Measurements from ENCODE around the gene PI3. TPM values are rescaled to one million over a fixed set of nuclear protein-coding genes. Genes with fewer than 3 reads are reported as not detected.

Gene PI3
- total and polyA plus RNA-seq, 2 experiments from 2014 or later = not detected

GRCh38 chr20:45183084-45183483, 8.4 kb downstream of the PI3 start (continued):
- TF ChIP-seq POLR2AphosphoS5 (IDR thresholded peaks at IDR 0.05; ENCODE audit: low read depth) = no peak
- TF ChIP-seq JUNB (IDR thresholded peaks at IDR 0.05; ENCODE audit: unreplicated experiment) = no peak
- no peak for TF ChIP-seq ZNF114 (CRISPR knock-in tag; IDR thresholded peaks at IDR 0.05)
- no peak for TF ChIP-seq EZH2 (IDR thresholded peaks at IDR 0.05; ENCODE audit: low read depth, unreplicated experiment)
- TF ChIP-seq ZNF331 (CRISPR knock-in tag; IDR thresholded peaks at IDR 0.05; ENCODE audit: low read depth) = no peak
- TF ChIP-seq ETS1 (IDR thresholded peaks at IDR 0.05) = no peak
- TF ChIP-seq CREB1 (CRISPR knock-in tag; IDR thresholded peaks at IDR 0.05; ENCODE audit: low read depth) = no peak
- TF ChIP-seq STAT1 (IDR thresholded peaks at IDR 0.05; ENCODE audit: unreplicated experiment) = no peak

GRCh38 chr20:45187693-45188092, 13.0 kb downstream of the PI3 start:
- DNase-seq (ENCODE audit: low spot score) (peak; percentile 38), ATAC-seq (peak; percentile 89)
- Histone ChIP-seq H2AFZ (no peak overlapping the region), H3K4me3 (no peak overlapping the region), H3K4me2 (no peak overlapping the region), H3F3A (replicated peaks; ENCODE audit: low read depth) (no peaks in the 10 kb centered on the region), H3K27me3 (ENCODE audit: insufficient read depth) (no peaks in the 10 kb centered on the region), H3K4me1 (ENCODE audit: insufficient read depth) (no peaks in the 10 kb centered on the region), H4K20me1 (replicated peaks; ENCODE audit: insufficient read depth) (no peaks in the 10 kb centered on the region), H3K27ac (ENCODE audit: low read depth) (no peak overlapping the region), H3K79me2 (replicated peaks; ENCODE audit: insufficient read depth) (no peaks in the 10 kb centered on the region), H3K9me2 (ENCODE audit: insufficient read depth) (0 out of 2 replicates have a peak, but pooled peaks cover 3% of the 10 kb centered on the region), H3K36me3 (ENCODE audit: insufficient read depth) (no peaks in the 10 kb centered on the region)
- Mint-ChIP-seq H3K4me1 (no peaks in the 10 kb centered on the region), H3K4me3 (no peak overlapping the region), H3K36me3 (ENCODE audit: low read depth) (no peaks in the 10 kb centered on the region), H3K27ac (no peak overlapping the region), H3K27me3 (ENCODE audit: insufficient read depth, low read depth, poor library complexity) (no peaks in the 10 kb centered on the region), H3K9me3 (no peaks in the 10 kb centered on the region)
- TF ChIP-seq ZNF462 (CRISPR knock-in tag; IDR thresholded peaks at IDR 0.05) = no peak
- no peak for TF ChIP-seq EZH2phosphoT487 (IDR thresholded peaks at IDR 0.05; ENCODE audit: unreplicated experiment)
- no peak for TF ChIP-seq JUNB (IDR thresholded peaks at IDR 0.05; ENCODE audit: unreplicated experiment)
- no peak for TF ChIP-seq EZH2 (IDR thresholded peaks at IDR 0.05; ENCODE audit: low read depth, unreplicated experiment)
- TF ChIP-seq STAT1 (IDR thresholded peaks at IDR 0.05; ENCODE audit: unreplicated experiment) = no peak
- no peak for TF ChIP-seq NANOG (IDR thresholded peaks at IDR 0.05; ENCODE audit: borderline replicate concordance)
- no peak for TF ChIP-seq ETS1 (IDR thresholded peaks at IDR 0.05)
- TF ChIP-seq REST (IDR thresholded peaks at IDR 0.05; ENCODE audit: unreplicated experiment) = no peak
- no peak for TF ChIP-seq ZNF331 (CRISPR knock-in tag; IDR thresholded peaks at IDR 0.05; ENCODE audit: low read depth)
- TF ChIP-seq POLR2AphosphoS5 (IDR thresholded peaks at IDR 0.05; ENCODE audit: low read depth) = no peak

All from GM23338 (cell line).